ENCODE measurements around the gene KCNK18.
"Not testable (repeated sequence)": the region's sequence is repeated elsewhere in the genome, so short reads cannot be mapped to it uniquely, and the experiment has no call there.

KCNK18 gene

DNA sequence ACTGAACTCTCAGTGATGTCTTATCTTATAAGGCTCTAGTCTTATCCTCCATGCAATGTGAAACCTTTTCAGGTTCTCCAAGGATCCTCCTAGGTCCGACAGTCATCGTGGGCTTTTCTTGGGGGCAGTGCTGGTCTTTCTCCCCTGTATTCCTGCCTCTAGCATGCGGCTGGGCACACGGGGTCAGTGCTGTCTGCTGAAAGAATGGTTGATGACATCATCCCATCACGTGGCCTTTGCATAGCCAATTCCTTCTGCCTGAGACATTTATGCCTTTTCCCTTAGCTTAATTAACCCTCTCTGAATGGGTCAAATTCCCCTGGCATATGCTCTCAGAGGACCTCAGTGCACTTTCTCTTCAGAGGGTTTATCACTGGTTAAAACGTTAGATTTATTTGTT is 27.0 kb upstream of the KCNK18 start:
- DNase-seq (ENCODE audit: low spot score) = no peak

DNA sequence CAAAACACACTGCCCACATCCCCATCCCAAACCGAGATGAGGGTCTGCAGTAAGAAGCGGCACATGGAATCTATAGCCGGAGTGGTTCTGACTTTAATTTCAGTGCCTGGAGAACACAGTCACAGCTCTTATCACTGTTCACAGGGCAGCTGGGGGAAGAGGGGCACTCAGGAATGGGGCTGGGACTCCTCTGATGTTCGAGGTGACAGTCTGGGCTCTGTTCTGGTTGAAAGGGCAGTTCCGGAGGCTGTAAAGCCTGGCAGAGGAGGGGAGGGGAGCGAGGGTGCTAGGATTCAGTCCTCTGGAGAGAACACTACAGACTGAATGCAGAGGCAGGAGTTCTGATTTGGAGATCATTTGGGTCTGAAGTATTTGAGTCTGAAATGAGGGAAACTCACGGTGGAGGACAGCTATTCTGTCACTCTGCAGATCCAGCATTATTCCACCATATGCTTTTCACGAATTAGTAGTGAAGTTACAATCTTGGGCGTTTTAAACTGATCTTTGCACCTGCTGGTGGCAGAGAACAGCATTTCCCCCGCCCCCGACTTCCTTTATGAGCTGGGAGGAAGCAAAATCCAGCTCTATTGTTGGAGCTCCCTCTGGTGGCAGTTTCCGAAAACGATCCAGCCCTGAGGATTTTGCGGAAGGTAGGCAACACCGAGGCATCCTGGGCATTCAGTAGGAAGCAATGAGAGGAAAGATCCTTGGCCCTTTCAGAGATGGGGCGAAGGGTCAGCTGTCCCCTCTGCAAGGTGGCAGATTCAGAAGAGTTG is 22.7 kb upstream of the KCNK18 start:
- DNase-seq (ENCODE audit: low spot score) = peak; percentile 84

DNA sequence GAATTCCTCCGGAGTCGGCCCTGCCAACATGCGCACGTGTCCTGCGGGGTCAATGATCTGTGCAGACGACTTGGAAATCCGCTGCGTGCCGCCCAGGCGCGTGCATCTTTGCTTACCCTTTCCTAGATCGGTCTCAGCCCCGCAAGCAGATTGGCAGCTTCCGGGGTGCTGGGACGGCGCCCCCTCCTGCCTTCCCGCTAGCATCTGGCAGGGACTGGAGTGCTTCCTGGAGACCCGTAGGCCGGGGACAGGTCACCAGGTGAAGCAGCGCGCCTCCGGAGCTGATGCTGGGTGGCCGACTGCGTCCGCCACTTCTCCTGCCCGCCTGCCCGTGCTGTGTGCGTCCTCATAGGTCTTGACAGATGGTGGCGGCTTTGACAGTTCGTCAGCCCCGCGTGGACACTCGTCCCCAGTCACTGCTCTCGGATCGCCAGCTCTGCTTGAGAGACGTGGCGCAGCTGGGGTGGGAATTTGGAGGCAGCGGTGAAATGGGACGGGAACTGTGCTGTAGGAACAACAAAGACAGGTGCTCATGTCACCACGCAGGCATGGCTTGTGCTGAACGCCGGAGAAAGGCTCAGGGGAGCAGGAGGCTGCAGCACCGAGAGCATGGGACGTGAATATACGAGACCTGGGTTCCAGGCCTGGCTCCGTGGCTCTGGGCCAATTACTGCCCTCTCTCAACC is 21.9 kb upstream of the KCNK18 start:
- DNase-seq (ENCODE audit: low spot score) = no peak

DNA sequence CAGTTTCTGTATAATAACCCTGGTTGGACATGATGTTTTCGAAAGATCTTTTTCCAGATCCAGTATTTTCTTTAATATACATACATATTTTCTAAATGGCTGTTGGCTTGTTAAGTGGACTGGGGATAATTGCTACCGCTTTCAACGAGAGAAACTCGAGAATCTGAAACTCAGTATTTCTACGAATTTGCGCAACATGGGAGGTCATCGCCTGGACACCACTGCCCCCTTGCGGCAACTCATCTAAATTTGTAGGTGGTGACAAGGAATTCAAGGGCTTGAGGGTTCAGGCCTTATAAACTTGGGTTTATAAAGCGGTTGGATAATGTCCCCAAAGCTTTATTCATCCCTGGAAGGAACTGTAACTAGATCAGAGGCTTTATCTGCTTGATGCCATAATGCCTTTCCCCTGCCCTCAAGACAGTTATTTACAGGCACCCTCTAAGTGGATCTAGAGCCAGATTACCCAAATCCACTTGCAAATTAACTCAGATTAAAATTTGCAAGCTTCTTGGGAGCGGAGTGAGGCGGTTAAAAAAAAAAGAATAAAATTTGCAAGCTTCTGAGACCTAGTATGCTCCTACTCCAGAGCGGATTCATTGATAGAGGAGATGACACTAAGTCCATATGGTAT is 21.3 kb upstream of the KCNK18 start:
- peak; percentile 63 for DNase-seq (ENCODE audit: low spot score)

DNA sequence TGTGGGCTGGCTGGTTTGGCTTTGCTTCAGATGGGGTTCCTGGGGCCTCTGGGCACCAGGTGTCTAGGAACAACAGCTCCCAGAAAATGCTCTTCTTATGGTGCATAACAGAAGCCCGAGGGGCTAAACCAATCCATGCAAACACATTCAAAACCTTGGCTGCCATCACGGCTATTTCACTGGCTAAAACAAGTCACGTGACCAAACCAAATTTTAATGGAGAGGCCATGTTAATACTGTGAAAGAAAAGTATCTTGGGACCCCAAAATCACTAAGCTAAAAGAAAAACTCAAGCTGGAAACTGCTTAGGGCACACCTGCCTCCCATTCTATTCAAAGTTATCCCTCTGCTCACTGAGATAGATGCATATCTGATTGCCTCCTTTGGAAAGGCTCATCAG is 19.1 kb upstream of the KCNK18 start:
- DNase-seq (ENCODE audit: low spot score) = no peak

DNA sequence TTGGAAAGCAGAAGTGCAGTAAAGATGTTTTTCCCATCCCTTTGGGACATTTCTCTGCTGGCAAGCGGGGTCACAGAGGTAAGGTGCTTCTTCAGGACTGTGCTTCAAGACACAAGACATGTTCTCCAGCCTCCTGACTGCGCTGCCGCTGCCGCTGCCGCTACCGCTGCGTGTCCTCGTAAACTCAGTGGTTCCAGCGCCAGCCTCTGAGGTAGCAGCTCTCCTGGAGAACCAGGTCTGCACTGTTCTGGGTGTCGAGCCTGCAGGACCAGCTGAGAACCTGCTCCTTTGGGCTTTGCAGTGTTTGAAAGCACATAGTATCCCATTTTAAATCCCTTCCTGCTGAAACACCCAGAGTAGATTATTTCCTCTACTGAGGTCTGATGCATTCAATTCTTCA is 13.0 kb upstream of the KCNK18 start:
- DNase-seq (ENCODE audit: low spot score) = no peak

DNA sequence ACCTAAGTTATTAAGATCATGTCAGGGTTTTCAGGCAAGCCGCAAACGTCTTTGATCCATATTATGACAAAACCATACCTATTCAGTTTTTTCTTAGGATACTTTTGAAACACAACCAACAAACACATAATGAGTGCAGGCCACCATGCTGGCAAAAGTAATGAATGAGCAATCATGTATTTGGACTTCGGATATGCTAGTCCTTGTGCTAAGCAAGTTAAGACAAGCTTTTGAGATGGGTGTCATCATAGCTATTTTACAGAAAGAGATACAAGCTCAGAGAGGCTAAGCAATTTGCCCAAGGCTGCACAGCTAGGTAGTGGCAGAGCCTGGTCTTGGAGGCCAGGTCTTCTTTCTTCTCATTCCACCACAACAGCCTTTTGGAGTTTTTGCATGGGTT is 12.5 kb upstream of the KCNK18 start:
- DNase-seq (ENCODE audit: low spot score) = no peak

DNA sequence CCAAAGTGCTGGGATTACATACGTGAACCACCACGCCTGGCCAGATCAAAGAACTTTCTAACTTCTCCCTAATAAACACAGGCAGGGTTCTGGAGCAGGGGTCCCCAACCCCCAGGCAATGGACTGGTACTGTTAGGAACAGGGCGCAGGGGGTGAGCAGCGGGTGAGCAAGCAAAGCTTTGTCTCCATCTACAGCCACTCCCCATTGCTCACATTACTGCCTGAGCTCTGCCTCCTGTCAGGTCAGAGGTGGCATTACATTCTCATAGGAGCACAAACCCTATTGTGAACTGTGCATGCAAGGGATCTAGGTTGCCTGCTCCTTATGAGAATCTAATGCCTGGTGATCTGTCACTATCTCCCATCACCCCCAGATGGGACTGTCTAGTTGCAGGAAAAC is 11.5 kb upstream of the KCNK18 start:
- DNase-seq (ENCODE audit: low spot score) = not testable (repeated sequence)

DNA sequence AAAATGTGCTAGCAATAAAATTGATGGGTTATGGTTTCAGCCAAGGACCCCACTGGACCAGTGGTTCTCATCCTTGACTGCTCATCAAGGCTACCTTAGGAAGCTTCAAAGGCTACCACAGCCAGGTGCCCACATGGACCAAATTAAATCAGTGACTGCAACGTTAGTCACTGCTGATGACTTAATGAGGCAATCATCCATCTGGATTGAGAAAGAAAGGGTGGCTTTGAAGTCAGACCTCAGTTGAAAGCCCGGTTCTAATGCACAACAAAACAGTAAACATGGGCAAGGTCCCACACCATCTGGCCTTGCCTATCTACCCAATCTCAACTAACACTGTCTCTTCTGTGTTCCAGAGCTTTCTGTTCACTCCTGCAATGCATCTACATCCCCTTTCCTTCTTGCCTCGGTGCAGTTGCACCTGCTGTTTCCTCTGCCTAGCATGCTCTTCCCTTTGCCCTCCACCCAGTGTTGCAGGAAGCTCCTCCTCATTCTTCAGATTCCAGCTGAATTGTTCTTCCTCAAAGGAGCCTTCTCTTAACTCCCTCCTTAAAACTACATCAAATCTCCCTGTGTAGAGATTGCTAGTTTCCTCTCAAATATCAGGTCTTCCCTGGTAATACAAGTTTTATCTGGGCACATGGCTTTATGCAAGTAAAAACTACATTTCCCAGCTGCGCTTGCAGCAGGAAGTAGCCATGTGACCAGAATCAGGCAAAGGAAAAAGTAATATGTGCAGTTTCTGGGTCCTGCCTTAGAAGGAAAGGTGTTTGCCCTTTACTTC is 10.3 kb upstream of the KCNK18 start:
- no peak for DNase-seq (ENCODE audit: low spot score)

DNA sequence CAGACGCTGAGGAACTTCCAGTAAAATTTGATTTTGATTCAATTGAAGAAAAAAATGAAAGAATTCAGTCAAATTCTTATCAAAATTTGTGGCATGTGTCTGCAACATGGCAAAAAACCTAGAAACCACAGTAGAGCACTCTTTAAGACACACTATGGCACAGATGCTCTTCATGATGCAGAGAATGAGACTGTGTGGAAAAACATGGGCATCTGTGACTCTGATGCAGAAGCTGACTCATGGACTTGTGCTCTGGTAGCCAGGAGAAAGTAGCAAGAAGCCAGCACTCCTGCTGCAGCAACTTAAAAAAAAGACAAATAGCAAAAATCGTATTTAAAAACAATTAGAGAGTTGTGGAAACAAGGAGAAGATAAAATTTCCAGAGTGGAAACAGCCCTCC is 8.9 kb upstream of the KCNK18 start:
- DNase-seq (ENCODE audit: low spot score) = no peak

DNA sequence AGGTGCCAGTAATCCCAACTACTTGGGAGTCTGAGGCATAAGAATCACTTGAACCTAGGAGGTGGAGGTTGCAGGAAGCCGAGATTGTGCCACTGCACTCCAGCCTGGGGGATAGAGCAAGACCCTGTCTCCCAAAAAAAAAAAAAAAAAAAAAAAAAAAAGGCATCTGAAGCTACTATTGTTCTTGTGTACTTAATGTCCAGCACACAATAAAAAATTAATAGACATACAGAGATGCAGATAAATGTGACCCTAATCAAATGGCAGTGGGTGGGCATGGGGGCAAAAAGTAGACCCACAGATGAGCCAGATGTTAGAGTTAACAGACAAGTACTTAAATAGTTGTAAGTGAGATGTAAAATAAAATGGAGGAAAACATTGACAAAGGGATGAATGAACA is 7.7 kb upstream of the KCNK18 start:
- DNase-seq (ENCODE audit: low spot score) = no peak

DNA sequence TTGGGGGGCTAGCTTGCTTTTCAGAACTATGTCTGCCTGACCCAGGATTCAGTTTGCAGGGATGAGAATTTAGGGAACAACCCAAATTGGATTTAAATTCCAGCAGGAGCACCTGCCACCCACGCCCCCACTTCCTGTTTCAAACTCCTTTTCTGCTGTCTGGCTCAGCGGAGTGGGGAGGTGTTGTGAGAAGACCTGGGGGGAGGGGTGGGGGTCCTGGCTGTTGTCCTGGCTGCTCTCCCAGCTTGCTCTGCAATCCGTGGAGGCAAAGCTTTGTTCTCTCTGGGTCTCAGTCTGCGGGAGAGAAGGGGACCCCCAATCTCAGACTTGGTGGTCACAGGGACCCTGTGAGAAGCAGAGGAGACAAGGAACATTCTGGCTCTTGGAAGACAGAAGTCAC is 799 bp downstream of the KCNK18 start:
- no peak for DNase-seq (ENCODE audit: low spot score)

DNA sequence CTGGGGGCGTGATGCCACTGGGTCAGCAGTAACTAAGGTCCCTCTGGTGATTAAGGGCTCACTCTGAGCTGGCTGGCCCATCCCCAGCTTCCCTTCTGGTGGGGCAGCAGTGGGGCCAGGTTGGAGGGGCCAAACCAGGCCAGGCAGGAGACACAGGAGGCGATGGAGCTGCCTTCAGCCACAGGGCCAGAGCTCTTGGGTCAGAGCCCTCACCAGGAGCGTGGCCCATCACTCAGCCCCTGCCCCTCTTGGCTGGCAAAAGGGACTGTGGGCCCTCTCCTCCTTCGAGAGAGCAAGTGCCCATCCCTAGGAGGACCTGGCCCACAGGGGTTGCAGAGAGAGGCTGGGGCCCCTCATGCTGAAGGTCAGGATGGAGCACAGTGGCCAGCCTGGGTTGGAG is 4.5 kb downstream of the KCNK18 start:
- no peak for DNase-seq (ENCODE audit: low spot score)

DNA sequence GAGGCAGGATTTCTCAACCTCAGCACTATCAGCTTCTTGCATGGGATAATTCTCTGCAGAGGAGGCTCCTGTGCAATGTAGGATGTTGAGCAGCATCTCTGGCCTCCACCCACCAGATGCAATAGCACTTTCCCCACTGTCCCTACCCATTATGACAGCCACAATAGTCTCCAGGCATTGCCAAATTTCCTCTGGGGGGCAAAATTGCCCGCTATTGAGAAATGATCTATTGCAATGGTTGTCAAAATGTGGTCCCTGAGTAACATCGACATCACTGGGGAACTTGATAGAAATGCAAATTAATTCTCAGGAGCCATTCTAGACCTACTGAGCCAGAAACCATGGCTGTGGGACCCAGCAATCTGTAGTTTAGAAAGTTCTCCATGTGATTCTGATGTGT is 7.0 kb downstream of the KCNK18 start:
- no peak for DNase-seq (ENCODE audit: low spot score)

DNA sequence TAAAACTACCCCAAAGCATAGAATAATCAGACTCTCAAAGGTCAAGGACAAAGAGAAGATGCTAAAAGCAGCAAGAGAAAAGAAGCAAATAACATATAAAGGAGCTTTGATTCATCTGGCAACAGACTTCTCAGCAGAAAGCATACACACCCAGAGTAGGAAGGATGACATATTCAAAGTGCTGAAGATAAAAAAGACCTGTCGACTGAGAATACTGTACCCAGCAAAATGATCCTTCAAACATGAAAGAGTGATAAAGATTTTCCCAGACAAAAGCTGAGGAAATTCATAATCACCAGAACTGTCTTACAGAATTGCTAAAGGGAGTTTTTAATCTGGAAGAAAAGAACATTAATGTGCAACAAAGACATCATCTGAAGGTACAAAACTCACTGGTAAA is 14.9 kb downstream of the KCNK18 start:
- DNase-seq (ENCODE audit: low spot score) = no peak

DNA sequence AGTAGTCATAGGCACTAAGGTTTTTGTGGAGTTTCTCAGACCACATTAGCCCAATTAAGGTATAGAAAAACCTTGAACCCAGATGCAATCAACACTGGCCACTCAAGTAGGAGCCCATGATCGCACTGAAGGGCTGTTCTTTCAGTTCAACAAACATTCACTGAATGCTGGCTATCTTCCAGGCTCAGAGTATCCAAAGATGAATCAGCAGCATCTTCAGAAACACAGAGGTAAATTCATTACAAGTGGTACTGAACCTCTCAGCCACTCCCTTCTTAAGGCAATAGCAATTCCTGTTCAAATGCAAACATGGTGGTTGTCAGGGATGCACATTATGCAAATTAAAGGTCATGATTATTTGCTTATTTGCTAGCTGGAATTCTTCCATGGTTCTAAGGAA is 17.1 kb downstream of the KCNK18 start:
- DNase-seq (ENCODE audit: low spot score) = no peak

DNA sequence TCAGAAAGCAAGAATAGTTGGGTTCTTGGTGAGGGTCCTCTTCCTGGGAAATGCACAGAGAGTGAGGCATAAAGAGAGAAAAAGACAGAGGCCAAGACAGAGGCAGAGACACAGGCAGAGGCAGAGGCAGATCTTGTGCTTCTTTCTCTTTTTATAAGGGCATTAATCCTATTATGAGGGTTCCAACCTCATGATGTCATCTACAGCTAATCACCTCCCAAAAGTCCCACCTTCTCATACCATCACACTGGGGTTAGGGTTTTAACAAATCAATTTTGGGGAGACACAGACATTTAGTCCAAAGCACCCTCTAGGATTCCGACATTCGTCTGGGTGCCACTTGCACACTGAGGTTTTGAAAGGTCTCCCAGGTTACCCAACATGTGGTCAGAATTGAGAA is 17.8 kb downstream of the KCNK18 start:
- DNase-seq (ENCODE audit: low spot score) = no peak

DNA sequence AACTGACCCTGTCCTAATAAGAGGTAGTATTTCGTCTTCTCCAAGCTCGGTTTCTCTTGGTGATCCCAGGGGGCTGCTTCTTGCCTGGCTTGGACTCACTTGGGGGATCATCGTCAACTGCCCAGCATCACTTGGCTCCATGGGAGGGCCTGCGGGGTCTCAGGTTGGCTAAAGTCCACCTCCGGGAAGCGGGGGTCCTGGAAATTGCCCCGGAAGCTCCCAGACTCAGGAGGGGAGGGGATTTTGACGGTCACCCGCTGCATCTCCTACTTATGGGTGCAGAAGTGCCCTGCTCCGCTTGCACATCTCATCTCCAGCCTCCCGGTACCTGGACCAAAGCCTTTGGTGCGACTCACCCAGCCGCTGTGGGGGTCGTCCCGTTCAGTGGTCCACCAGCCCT is 18.7 kb downstream of the KCNK18 start:
- no peak for DNase-seq (ENCODE audit: low spot score)

DNA sequence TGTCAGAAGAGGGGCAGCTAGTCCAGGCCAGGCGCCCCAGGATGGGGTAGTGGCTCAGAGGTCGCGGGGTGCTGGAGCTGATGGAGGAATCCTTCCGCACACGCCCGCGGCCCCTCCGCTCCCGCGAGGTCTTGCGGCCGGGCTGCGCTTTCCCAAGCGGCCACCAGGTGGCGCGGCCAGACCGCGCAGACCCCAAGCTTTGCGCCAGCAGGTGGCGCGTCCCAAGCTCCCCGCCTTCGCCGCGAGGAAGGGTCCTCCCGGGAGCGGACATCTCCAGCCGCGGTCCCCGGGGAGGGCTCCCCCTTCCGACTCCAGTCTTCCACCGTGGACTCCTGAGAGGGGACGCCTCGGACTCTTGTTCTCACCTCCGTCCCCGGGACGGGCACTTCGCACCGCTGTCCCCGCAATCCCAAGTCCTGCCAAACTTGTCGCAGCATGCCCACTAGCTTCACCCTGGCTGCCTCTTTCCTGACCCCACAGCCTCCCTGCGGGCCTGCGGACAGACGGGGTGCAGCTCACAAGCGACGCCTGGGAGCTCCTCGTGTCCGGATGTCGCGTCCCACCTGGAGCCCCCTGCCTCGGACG is 19.4 kb downstream of the KCNK18 start:
- DNase-seq (ENCODE audit: low spot score) = peak; percentile 22

DNA sequence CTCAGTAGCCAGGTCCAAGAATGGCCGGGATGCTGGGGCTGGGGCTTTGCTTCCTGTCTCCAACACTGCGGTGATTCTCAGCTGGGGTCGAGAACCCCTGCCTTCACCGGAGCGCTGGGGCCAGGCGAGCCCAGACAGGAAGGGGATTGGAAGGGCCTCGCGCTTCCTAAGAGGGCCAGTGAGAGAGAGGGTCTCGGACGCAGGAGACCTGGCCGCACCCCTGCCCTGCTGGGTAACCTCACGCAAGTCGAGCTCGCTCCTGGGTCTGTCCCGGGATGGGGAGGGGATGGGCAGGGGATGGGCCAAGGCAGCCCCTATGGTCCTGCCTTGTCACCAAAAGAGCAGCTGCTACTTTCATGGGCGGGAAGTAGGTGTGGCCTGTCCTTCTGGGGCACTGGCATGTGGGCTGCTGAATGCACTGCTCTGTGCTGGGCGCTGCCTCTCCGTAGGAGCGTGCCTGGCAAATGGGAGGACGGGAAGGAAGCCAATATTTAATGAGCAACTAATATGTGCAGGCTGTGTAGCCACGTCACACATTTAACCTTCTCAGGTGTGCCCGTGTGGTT is 20.0 kb downstream of the KCNK18 start:
- DNase-seq (ENCODE audit: low spot score) = no peak

DNA sequence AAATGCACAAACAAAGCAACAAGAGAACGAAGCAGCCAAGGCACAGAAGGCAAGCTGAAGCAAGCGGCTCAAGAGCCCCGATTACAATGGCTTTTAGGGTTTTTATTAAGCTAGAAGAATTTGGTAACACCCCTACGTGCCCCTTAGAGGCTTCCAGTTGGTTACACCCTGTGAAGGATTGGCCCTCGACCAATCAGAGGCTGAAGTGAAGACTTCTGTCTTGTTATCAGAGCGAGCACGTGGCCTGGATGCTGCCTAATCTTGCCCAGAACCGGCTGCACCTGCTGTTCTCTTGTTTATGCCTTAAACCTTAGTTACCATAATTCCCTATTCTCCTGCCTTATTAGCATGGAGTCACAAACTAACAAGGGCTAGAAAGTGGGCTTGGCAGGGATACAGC is 21.4 kb downstream of the KCNK18 start:
- no peak for DNase-seq (ENCODE audit: low spot score)

DNA sequence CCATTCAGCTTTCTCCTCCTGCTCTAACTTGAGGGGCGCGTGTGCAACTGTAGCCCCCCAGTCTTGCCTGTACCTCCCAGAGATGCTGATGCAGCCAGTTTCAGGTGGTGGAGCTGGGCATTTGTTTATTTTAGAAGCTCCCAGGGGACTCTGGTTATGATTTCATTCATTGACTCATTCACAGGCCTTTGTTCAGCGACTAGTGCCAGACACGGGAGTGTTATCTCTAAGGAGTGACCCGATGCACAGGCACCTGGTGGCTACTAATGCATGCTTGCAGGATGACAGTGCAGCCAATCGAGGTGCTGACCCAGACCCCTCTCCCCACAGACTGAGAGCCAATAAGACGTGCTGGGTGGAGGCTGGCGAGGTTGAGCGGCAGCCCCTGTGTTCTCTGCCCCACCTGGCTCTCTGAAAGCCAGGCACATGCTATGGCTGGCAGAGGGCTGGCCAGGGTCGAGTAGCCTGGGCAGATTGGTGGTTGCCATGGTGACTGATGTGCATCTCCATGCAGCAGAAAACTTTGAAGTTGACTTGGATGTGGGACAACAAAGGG is 23.9 kb downstream of the KCNK18 start:
- no peak for DNase-seq (ENCODE audit: low spot score)

All from putamen (tissue), 1 donor.